ENCODE results near the gene IDH2.
"Not testable (repeated sequence)": the region's sequence is repeated elsewhere in the genome, so short reads cannot be mapped to it uniquely, and the experiment has no call there.

The IDH2 gene

DNA sequence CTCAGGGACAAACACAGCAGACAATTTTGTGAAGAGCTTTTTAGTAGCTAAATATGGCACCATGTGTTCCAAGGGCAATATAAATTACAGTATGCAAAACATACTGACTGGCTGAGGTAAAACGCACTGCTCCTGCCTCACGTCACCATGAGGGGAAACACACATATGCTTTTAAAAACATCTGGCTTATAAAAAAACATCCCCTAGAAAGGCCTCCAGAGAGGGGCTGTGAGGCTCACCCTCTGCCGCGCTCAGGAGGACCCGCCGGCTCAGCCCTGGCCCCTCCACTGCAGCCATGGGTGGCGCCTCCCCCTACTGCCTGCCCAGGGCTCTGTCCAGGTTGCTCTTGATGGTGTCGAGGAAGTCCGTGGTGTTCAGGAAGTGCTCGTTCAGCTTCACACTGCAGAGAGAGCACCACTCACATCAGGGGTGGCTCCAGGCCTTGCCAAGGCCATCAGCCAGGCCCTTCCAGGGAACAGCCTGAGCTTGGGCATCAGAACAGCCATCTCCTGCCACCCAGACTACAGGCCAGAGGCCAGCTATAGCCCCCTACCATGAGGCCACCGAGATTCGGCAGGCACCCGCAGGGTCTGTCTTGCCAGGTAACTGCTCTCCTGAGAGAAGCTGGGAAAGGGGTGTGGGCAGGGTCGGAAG lies 18.2 kb downstream of the IDH2 start:
- no peak for DNase-seq (ENCODE audit: low read depth)

DNA sequence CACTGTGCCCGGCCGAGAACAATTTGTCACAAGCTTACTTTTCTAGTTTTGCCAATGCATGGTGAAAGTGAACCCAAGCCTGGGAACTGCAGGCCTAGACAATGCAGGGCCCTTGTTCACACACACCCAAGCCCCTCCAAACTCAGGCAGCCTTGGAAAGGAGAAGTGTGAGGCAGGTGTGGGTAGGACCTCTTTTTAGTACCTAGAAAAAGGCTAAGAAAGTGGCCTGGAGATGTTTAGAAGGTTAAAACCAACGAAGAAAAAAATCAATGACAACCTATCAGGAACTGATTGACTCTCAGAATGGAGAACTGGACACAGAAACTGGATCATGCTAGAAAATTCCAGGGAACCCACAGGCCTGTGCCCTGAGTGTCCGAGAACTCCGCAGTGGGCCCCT lies 18.8 kb downstream of the IDH2 start:
- DNase-seq (ENCODE audit: low read depth) = no peak

- DNase-seq (ENCODE audit: low read depth) = no peak
Observed at GRCh38 chr15:90082140-90082715, 20.0 kb downstream of the IDH2 start.

DNA sequence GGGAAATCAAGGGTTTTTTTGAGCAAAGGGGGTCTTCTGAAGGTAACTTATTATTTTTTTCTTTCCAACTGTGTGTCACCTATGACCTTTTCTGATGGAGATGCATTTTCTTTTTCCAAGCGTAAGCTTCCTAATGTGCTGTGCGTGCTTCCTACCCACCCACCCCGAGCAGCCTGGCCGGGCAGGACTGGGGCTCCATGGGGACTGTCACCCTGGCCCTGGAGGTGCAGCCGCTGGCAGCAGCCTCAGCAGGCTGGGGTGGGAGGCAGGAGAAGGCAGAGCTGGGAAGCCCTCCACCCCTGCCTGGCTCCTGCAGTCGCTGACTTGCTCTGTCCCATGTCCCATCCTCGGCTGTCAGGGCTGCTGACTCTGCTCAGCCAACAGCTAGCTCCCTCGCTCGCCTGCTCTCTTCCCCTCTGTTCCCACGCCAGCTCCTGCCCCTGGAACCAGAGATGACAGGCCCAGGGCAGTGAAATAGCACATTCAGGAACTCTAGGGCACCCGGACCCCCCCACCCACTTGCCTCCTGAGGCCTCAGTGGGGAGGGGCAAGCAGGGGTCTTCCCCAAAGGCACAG lies 21.4 kb downstream of the IDH2 start:
- DNase-seq (ENCODE audit: low read depth) = no peak

GRCh38 chr15:90080458-90080755 lies 21.9 kb downstream of the IDH2 start:
- DNase-seq (ENCODE audit: low read depth) = no peak

- no peak for DNase-seq (ENCODE audit: low read depth)
Observed at GRCh38 chr15:90079619-90080457, 22.4 kb downstream of the IDH2 start.

- DNase-seq (ENCODE audit: low read depth) = no peak
Observed at GRCh38 chr15:90078965-90079364, 23.3 kb downstream of the IDH2 start.

DNA sequence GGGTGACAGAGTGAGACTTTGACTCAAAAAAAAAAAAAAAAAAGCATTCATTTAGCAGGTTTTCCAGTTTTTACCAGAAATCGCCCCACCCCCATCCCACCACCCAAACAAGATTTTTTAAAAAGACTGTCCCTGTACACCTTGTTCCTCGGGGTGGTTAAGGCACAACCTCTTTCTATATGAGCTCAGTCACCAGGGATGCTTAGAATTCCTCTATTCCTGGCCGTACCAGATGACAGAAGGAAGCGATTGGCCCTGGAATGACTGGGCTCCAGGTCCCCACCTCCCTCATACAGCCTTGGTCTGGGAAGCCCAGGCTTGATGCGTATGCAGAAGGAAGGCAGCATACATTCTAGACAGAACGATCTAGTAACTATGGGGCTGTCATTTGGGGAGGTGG lies 25.6 kb downstream of the IDH2 start:
- no peak for DNase-seq (ENCODE audit: low read depth)

DNA sequence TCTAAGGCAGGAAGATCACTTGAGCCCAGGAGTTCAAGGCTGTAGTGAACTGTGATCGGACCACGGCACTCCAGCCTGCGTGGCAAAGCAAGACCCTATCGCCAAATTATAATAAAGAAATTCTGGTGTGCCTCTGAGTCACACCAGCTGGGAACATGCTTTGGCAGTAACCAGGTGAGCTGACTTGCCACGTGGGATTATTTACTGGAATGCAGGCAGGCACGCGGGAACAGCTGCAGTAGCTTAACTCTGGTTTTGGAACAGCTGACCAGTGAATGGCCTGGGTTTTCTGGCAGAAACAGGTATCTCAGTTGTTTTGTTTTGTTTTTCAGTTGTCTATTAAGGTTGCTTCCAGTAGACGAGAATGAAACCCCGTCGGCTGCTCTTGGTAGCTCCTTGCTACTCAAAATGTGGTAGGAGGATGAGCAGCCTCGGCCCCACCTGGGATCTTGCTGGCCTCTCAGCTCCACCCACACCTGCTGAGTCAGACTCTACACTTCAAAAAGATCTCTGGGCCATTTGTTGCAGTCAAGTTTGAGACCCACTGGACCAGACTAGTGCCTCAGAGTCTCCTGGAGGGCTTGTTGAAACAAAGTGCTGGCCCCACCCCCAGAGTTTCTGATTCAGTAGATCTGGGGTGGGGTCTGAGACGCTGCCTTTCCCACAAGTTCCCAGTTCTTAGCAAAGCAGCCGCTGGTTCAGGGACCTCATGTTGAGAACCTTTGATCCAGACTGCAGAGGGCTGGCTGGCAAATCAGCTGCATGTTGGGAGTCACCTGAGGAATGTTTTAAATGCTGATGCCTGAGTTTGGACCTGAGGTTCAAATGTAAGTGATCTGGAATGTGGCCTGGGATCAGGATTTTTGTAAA lies 26.6 kb downstream of the IDH2 start:
- no peak for DNase-seq (ENCODE audit: low read depth)

DNA sequence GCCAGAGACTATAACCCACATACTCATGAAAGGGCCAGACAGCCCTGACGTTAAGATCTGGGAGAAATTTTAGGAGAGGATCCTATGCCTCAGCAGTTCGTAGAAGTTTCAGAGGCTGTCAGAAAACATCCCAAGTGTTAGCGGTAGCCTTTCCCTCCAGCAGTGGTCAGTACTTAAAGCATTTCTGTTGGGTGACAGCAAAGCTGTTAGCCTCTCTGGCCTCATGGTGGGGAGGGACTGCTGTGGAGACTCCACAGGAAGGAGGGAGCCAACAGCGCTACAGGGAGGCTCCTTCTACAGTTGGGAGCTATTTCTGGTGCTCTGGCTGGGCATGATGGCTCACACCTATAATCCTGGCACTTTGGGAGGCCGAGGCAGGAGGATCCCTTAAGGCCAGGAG lies 27.4 kb downstream of the IDH2 start:
- DNase-seq (ENCODE audit: low read depth) = no peak

- DNase-seq (ENCODE audit: low read depth) = no peak
Observed at GRCh38 chr15:90074023-90074422, 28.2 kb downstream of the IDH2 start.

- no peak for DNase-seq (ENCODE audit: low read depth)
Observed at GRCh38 chr15:90072978-90073640, 29.2 kb downstream of the IDH2 start.

DNA sequence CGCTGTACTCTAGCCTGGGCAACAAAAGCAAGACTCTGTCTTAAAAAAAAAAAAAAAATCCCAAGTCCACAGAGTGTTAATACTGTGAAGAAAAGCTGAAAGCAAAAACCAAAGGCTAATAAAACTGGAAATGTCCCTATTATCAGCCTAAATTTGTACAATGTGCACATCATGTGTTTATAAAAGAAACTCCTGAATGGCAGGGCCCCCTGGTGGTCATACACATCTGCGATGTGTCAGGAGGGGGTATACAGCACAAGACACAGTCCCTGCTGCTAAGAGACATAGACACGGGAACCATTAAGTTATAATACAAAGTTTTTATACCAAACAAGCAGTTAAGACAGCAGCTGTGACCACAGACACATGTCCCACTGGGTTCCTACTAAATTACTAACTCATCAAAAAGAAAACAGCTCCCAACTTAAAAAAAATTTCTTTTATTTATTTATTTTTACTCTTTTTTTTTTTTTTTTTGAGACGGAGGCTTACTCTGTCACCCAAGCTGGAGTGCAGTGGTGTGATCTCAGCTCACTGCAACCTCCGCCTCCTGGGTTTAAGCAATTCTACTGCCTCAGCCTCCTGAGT lies 31.0 kb downstream of the IDH2 start:
- peak; percentile 48 for DNase-seq (ENCODE audit: low read depth)

DNA sequence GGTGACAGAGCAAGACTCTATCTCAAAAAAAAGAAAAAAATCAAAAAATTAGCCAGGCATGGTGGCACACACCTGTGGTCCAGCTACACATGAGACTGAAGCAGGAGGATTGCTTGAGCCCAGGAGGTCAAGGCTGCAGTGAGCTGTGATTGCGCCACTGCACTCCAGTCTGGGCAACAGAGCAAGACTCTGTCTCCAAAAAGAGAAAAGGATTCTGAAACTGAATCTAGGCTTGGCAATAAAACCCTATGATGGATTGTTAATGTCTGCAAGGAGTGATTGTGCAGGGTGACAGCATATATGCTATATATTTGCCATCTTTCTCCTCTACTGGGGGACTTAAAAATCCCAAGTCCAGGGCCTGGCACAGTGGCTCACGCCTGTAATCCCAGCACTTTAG lies 31.6 kb downstream of the IDH2 start:
- DNase-seq (ENCODE audit: low read depth) = not testable (repeated sequence)

- DNase-seq (ENCODE audit: low read depth) = no peak
Observed at GRCh38 chr15:90067953-90068606, 34.2 kb downstream of the IDH2 start.

DNA sequence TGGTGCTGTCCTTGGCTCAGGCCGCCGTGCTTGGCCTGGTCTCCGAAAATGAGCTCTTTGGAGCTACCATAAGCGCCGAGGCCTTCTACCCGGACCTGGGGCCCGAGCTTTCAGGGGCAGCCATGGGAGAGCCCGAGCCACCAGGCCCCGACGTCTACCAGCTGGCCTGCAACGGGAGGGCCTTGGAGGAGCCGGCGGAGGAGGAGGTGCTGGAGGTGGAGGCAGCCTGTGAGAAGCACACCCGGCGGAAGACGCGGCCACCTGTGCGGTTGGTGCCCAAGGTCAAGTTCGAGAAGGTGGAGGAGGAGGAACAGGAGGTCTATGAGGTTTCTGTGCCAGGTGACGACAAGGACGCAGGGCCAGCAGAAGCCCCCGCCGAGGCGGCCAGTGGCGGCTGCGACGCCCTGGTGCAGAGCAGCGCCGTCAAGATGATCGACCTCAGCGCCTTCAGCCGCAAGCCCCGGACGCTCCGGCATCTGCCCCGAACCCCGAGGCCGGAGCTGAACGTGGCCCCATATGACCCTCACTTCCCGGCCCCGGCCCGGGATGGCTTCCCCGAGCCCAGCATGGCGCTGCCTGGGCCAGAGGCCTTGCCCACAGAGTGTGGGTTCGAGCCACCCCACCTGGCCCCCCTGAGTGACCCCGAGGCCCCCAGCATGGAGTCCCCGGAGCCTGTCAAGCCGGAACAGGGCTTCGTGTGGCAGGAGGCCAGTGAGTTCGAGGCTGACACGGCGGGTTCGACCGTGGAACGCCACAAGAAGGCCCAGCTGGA lies 34.9 kb downstream of the IDH2 start:
- DNase-seq (ENCODE audit: low read depth) = no peak

DNA sequence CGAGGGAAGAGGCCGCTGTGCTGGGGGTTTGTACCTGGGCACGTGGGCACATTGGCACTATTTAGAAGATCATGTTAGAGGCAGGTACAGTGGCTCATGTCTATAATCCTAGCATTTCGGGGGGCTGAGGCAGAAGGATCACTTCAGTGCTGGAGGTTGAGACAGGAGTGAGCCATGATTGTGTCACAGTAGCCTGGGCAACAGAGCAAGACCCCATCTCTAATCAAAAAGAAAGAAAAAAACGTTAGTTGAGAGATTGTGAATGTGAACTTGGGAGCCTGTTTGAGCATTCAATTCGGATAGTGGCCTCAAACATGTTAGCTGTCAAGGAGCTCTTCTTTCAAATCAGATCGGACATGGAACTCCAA lies 36.6 kb downstream of the IDH2 start:
- DNase-seq (ENCODE audit: low read depth) = no peak

- no peak for DNase-seq (ENCODE audit: low read depth)
Observed at GRCh38 chr15:90064911-90065681, 37.2 kb downstream of the IDH2 start.

GRCh38 chr15:90063770-90064247 lies 38.5 kb downstream of the IDH2 start:
- no peak for DNase-seq (ENCODE audit: low read depth)

Measured in non-pigmented ciliary epithelial cell (primary cell).